ENCODE measurements around the gene PPP6C. TPM values are rescaled to one million over a fixed set of nuclear protein-coding genes. Genes with fewer than 3 reads are reported as not detected.
"Not testable (repeated sequence)": the region's sequence is repeated elsewhere in the genome, so short reads cannot be mapped to it uniquely, and the experiment has no call there.

The PPP6C gene
- total and polyA plus RNA-seq, 2 experiments from 2014 or later: 27.5 to 31.8 TPM

GRCh38 chr9:125110464-125110863 is 79.1 kb downstream of the PPP6C start:
- peaks cover 9% of the 10 kb centered on the region; the same call in 1 of the 2 replicates for H3K79me2 ChIP-seq (ENCODE audit: insufficient read depth)
- H3K27ac ChIP-seq: no peak overlapping the region
- H3K9me2 ChIP-seq (ENCODE audit: insufficient read depth): no peaks in the 10 kb centered on the region
- TF ChIP-seq EZH2phosphoT487 (IDR thresholded peaks at IDR 0.05; ENCODE audit: insufficient read depth, low read depth) (no peak), EZH2 (IDR thresholded peaks at IDR 0.05; ENCODE audit: insufficient read depth, poor library complexity, severe bottlenecking) (no peak)
- no peak overlapping the region for H3K9ac ChIP-seq
- no peak overlapping the region for H2AFZ ChIP-seq
- DNase-seq: no peak
- H3K4me3 ChIP-seq: no peak overlapping the region
- H3K36me3 ChIP-seq (ENCODE audit: low read depth): no peaks in the 10 kb centered on the region
- H3K4me1 ChIP-seq (ENCODE audit: insufficient read depth): no peaks in the 10 kb centered on the region
- no peaks in the 10 kb centered on the region for H4K20me1 ChIP-seq (ENCODE audit: insufficient read depth)
- in situ Hi-C loops (cut with MboI): no loop called here
- WGBS, 2 experiments (ENCODE audit: low coverage in 1 of 2, low lambda C conversion rate in 2 of 2, missing lambda C conversion rate in 2 of 2): 93 to 98% methylated on average over 2 of the region's 2 CpGs
- H3K27me3 ChIP-seq (replicated peaks; ENCODE audit: insufficient read depth): no peaks in the 10 kb centered on the region
- H3F3A ChIP-seq (ENCODE audit: insufficient read depth): 0 out of 2 replicates have a peak, but pooled peaks cover 3% of the 10 kb centered on the region
- no peak overlapping the region for H3K4me2 ChIP-seq (ENCODE audit: unreplicated experiment)
- H3K9me3 ChIP-seq (ENCODE audit: low read depth): no peaks in the 10 kb centered on the region

- 90 to 92% methylated on average over 10 to 33 of the region's 33 CpGs for WGBS, 2 experiments (ENCODE audit: low coverage in 1 of 2, low lambda C conversion rate in 2 of 2, missing lambda C conversion rate in 2 of 2)
- H3K4me1 ChIP-seq (ENCODE audit: insufficient read depth); H3K27me3 ChIP-seq (replicated peaks; ENCODE audit: insufficient read depth); H3K27ac ChIP-seq; H3K9me2 ChIP-seq (ENCODE audit: insufficient read depth); H3K36me3 ChIP-seq (ENCODE audit: low read depth); H2AFZ ChIP-seq; H3K9ac ChIP-seq; H3K4me2 ChIP-seq (ENCODE audit: unreplicated experiment); H3F3A ChIP-seq (ENCODE audit: insufficient read depth); H3K79me2 ChIP-seq (ENCODE audit: insufficient read depth); H4K20me1 ChIP-seq (ENCODE audit: insufficient read depth); H3K9me3 ChIP-seq (ENCODE audit: low read depth); DNase-seq; in situ Hi-C loops (cut with MboI); H3K4me3 ChIP-seq: not testable (repeated sequence)
Measured at GRCh38 chr9:125108541-125108940, 81.1 kb downstream of the PPP6C start.

GRCh38 chr9:125106285-125106893 is 83.2 kb downstream of the PPP6C start:
- DNase-seq: peak; percentile 27
- Histone ChIP-seq H3K9ac (no peak overlapping the region), H3K4me3 (no peak overlapping the region), H3K4me1 (ENCODE audit: insufficient read depth) (no peaks in the 10 kb centered on the region), H2AFZ (no peak overlapping the region), H3K27ac (no peak overlapping the region), H3K4me2 (ENCODE audit: unreplicated experiment) (no peak overlapping the region), H3K9me2 (ENCODE audit: insufficient read depth) (no peaks in the 10 kb centered on the region), H4K20me1 (ENCODE audit: insufficient read depth) (no peaks in the 10 kb centered on the region), H3K36me3 (ENCODE audit: low read depth) (no peaks in the 10 kb centered on the region), H3K79me2 (ENCODE audit: insufficient read depth) (peaks cover 5% of the 10 kb centered on the region; the same call in 1 of the 2 replicates), H3F3A (ENCODE audit: insufficient read depth) (0 out of 2 replicates have a peak, but pooled peaks cover 3% of the 10 kb centered on the region), H3K9me3 (ENCODE audit: low read depth) (no peaks in the 10 kb centered on the region), H3K27me3 (replicated peaks; ENCODE audit: insufficient read depth) (no peaks in the 10 kb centered on the region)
- in situ Hi-C loops (cut with MboI): no loop called here
- TF ChIP-seq EZH2 (IDR thresholded peaks at IDR 0.05; ENCODE audit: insufficient read depth, poor library complexity, severe bottlenecking) (no peak), EZH2phosphoT487 (IDR thresholded peaks at IDR 0.05; ENCODE audit: insufficient read depth, low read depth) (no peak)

- Histone ChIP-seq H3K9me3 (ENCODE audit: low read depth) (no peaks in the 10 kb centered on the region), H3K27me3 (replicated peaks; ENCODE audit: insufficient read depth) (no peaks in the 10 kb centered on the region), H3K27ac (no peak overlapping the region), H3F3A (ENCODE audit: insufficient read depth) (peaks cover 5% of the 10 kb centered on the region; the same call in 1 of the 2 replicates), H3K9me2 (ENCODE audit: insufficient read depth) (no peaks in the 10 kb centered on the region), H3K9ac (no peak overlapping the region), H4K20me1 (ENCODE audit: insufficient read depth) (no peaks in the 10 kb centered on the region), H3K4me3 (no peak overlapping the region), H3K4me2 (ENCODE audit: unreplicated experiment) (no peak overlapping the region), H2AFZ (no peak overlapping the region), H3K4me1 (ENCODE audit: insufficient read depth) (peaks cover 6% of the 10 kb centered on the region), H3K79me2 (ENCODE audit: insufficient read depth) (peaks cover 4% of the 10 kb centered on the region; the same call in 1 of the 2 replicates), H3K36me3 (ENCODE audit: low read depth) (no peaks in the 10 kb centered on the region)
- in situ Hi-C loops (cut with MboI): no loop called here
- TF ChIP-seq EZH2phosphoT487 (IDR thresholded peaks at IDR 0.05; ENCODE audit: insufficient read depth, low read depth) (no peak), EZH2 (IDR thresholded peaks at IDR 0.05; ENCODE audit: insufficient read depth, poor library complexity, severe bottlenecking) (no peak)
- DNase-seq: no peak
- 28 to 34% methylated on average over 3 of the region's 3 CpGs for WGBS, 2 experiments (ENCODE audit: low coverage in 1 of 2, low lambda C conversion rate in 2 of 2, missing lambda C conversion rate in 2 of 2)
Measured at GRCh38 chr9:125103770-125104460, 85.7 kb downstream of the PPP6C start.

Data from GM23248 (cell line).